SKM-1 treated with dmso at 0.1 percent for 144 hours (cell line): ENCODE data around the gene MAP7D3.

Experiments used
- DNase-seq: peaks from one replicate; lab custom pipeline; 2025; ENCODE audit not compliant: unreplicated experiment; lab: John Stamatoyannopoulos, UW

Gene MAP7D3

DNA sequence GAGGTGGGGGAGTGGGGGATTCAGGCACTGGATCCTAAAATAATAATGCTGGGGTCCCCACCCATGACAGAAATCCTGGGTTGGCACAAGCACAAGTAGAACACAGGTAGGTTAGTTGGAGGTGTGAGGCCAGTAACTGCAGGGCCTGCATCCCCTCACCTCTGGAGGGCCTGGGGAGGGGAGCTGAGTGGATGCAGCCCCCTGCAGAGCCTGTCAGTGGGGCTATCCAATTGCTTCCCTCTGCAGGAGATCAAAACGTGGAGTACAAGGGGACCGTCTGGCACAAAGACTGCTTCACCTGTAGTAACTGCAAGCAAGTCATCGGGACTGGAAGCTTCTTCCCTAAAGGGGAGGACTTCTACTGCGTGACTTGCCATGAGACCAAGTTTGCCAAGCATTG lies 43.7 kb downstream of the MAP7D3 start:
- no peak for DNase-seq

DNA sequence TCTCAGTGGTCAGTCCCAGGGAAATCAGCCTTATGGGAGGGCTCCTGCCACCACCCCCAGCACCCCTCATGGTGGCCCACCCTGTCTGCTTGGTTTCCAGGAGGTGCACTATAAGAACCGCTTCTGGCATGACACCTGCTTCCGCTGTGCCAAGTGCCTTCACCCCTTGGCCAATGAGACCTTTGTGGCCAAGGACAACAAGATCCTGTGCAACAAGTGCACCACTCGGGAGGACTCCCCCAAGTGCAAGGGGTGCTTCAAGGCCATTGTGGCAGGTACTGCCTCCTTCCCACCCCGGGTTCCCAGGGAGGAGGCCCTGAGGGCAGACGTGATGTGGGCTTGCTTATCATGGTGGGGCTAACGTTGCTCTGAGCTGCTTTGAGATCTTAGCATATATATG lies 44.3 kb downstream of the MAP7D3 start:
- DNase-seq = no peak

DNA sequence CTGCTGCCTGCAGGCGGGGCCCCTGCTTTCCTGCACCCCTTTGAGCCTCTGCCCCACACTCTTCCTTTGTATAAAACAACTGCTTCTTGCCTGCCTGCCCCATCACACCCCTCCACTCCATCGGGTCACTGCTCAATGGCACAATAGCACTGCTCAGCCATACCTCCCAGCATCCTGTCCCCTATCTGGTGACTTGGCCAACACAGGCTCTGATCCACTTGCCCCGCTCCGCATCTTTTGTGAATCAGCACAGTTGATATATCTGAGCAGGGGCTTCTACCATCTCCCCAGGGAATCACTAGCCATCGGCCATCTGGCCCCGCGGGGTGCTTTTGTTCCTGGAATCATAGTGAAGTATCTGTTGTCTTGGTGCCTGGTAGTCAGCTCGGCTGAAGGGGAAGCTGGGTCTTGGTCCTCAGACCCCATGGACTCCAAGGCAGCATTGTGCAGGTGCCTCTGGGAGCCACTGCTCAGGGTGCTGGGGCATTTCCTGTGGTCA lies 45.3 kb downstream of the MAP7D3 start:
- no peak for DNase-seq

DNA sequence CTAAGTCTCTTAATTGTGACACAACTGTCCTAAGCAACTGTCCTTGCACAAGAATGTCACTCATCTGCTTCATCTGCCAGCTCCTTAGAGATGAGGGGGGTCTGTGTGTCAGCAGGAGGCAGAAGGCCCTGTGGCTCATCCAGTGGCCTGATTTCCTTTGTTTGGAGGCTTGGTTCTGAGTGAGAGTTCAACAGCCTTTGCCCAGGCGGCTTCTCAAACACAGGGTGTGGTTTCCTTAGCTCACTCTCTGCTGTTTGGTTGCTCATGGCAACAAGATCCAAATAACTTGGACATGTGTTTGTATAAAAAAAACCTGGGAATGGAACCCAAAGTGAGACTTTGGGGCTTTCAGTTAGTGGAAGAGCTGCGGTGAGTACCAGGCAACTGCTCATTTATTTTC lies 46.6 kb downstream of the MAP7D3 start:
- no peak for DNase-seq

DNA sequence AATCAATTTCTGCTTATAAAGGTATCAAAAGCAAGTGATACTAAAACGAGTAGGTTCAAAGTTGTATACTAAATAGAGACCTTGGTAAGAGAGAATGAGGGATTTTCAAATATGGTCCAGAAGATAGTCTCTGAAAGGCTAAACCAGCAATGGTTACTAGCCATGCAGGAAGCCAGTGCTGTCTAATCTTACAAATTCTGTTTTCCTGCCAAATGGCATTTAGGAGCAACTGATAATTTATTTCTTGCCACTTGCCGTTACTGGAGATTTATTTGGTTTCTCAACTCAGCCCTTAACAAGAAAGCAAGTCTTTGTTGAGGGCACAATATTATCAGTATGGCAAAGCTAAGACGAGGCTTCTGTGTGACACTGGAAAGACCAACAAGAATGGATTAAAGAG lies 47.2 kb downstream of the MAP7D3 start:
- no peak for DNase-seq

DNA sequence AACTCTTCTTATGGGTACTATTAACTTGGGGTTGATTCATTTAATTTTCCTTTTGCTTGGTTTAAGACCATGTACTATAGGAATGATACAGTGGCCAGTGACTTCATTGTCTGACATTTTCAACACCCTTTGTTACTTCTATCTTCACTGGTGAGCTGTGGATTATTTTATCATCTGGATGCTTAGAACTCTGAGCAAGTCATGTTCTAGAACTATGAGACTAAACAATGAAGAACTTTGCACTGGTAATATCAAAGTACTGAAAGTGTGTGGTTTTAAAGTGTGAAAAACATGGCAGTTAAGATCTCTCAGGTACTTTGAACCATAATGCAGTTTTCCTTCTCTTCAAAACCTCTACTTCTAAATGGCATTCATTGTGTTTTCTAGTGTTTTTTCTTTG lies 47.8 kb downstream of the MAP7D3 start:
- no peak for DNase-seq

DNA sequence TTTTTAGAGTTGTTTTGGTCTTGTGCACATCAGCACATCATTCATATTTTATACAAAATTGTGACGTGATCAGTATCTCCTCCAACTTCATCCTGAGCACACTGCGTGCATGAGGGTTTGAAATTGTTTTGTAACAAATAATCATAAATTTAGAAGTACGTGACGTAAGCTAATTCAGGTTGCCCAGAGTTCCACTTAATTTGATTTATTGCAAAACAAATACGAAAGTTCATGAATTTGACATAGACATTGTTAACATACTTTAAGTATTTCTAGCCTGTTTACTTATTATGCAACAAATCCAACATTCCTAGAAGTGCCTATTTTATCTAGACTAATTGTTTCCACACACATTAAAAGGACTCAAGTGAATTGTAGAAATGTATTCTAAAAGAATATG lies 48.3 kb downstream of the MAP7D3 start:
- DNase-seq = no peak

DNA sequence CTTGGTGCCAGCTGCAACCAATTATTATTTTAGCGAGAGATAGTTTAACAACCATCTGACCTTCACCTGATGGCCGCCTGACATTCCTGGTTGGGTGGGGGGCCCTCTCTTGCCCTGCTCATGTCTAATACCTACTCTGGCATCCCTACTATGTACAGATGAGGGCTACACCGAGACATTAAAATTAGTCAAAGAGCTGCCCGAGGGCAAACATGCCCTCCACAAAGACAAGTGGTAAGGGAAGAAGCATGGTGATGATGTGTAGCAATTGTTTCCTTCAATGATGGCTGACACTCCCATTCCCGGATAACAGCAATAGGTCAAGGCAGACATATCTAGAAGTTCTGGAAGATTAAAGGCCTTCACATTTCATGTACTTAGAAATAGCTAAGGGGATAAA lies 49.6 kb downstream of the MAP7D3 start:
- DNase-seq = no peak

DNA sequence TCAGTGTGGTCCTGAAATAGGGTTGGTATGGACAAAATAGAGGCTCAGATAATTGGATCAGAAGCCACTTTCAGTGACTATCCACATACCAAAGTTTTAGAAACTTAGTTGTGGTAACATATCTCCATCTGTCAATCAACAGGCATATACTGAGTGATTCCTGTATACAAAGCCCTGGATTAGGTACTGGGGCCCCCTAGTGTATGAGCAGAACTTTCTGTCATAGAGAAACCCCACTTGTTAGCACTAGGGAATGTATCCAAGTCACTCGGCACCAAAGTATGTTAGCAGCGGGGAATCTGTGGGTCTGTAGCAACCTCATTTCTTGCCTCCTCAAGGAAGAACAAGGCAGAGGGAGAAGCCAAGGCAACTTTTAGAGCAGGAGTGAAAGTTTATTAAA lies 50.7 kb downstream of the MAP7D3 start:
- DNase-seq = no peak

DNA sequence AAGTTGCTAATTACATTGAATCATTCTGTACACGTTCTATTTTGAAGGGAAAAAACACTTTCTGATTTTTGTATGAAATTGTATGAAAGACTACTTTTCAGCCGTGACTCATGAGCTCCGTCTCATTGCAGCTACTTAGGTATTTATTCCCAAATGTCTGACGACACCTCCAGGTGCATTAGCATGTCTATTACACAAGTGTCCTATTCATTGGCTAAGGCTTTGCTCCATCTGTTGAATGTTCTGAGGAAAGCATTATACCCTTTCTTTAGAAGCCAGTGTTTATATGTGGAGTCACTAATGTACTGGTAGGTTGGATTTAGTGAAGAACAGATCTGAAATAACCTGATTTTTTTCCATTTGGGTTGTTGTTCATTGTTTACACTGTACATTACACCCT lies 51.8 kb downstream of the MAP7D3 start:
- no peak for DNase-seq

DNA sequence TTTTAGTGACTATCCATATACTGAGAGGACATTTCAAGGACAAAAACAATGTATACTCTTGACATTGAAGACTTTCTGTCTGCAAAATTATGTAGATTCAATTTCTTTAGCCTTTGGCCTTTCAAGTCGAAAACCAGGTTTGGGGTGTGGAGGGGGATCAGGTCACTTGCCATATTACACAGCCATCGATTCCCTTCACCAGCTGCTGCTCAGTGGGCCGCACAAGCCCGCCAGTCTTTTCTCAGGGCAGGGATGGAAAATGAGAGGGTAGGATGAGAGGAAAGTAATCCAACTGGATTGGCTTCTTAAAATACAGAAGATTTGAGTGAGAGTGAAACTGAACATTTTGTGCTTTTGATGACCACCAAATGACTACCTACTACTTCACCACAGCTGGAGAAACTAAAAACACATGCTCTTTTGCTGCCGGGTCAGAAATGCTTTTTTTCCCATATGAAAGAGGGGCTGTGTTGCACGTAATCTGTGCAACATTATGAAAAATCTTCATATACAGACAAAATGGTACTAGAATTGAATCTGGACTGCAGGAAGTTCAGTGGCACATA lies 52.4 kb downstream of the MAP7D3 start:
- DNase-seq = no peak

DNA sequence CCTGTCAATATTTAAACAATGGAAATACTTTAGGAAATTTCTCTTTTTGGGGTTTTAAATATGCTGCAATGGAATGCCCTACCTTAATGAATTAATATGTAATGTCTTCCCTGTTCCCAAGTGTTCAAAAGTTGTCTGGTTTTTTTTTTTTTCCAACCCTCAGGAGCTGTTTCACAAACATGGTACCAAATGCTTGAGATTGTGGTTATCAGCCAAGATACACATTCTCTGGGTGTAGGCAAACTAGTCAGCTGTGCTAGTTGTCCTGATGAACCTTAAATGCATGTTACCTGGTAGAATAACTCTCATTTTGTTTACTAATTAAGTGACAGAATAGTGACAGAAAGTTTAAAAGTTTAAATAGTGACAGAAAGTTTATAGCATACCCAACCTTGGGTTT lies 53.2 kb downstream of the MAP7D3 start:
- no peak for DNase-seq

DNA sequence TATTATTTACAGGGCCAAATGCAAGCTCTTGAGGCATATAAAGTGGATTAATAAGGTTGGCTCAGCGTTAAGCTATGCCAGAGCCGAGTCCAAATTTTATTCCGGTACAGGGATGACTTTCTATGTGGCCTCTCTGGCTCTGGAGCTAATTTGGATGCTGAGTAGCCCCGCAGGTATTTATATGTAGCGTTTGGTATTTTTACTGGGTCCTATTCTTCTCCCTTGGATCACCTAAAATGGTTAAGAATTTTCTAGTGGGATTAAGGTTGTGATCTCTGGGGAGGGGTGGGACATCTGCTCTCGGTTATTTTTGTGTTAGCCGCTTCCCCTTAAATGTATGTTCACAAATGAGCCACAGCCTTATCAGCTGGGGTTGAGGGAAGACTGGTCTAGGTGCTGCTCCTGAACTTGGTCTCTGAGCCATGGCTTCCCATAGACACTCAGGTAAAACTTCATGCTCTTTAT lies 54.5 kb downstream of the MAP7D3 start:
- DNase-seq = no peak

DNA sequence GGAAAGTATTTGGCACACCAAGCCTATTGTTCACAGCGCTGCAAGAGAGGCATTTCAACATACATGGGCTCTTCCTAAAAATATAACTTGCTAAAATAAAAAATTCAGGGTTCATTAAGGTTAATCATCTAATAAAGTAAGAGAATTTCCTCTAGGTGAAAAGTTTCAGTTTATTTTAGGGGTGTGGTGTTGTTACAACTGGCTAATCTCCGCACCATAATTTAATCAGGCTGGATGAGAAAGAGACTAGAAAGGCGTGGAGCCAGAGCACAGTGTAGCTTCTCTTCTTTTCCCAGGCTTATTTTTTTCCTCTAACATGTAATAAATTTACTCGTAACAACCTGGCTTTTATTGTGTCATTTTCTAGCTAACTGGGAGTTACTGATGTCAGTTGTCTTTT lies 56.0 kb downstream of the MAP7D3 start:
- no peak for DNase-seq

DNA sequence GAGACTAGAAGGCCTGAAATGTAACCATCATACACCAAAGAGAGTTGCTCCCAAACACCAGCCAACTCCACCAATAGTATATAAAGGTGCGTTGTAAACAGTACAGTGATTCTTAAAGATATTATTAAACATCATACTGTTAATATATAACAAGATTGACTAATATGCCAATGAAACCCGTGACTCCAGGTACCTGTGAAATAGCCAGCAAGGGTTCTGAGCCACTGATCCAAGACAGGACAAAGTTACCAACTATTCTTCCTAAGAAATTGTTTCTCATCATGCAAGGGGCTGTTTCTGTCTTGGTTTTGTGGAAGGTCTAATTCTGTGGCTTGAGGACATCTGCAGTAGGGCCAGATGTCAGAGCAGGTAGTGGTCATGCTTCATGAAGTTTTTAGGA lies 56.7 kb downstream of the MAP7D3 start:
- DNase-seq = no peak

DNA sequence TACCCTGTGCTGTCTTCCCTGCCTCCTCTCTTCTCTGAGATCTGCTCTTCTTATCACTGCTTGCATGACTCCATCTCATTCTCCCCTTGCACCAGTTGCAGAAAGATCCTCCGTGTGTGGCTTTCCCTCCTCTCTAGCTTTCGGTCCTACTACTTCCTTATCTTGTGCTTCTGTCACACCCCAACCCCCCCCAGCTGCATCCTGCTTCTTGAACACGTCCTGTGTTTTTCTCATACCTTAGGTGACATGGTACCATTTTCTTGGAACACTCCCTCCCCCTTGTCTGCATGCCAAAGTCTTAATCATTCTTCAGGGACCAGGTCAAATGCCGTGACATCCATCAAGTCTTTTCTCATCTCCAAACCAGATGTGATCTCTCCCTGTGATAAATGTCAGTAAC lies 57.4 kb downstream of the MAP7D3 start:
- no peak for DNase-seq

DNA sequence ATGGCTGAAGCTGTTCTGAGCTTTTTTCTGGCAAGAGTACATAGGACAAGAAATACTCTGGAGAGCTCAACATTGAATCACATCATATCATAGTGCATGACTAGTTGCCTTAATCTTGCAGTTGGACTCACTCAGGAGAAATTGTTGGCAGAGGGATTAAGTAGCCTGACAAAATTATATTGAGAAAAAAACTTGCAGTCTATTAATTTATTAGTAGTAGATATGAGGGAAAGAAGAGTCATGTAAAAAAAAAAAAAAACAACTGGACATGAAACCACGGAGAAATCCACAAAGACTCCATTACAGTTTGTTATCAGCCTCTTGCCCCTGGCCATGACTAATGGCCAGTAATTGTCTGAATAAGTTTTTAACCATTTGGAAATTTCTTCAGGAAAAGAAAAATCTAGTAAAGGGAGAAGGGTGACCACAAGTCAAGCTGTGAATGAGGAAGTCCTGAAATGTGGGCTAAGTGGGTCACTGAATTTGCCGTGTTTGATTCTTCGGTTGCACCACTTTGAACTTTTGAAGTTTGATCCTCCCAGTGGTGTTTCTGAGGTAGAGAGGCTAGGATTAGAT lies 58.3 kb downstream of the MAP7D3 start:
- DNase-seq = peak; percentile 21

DNA sequence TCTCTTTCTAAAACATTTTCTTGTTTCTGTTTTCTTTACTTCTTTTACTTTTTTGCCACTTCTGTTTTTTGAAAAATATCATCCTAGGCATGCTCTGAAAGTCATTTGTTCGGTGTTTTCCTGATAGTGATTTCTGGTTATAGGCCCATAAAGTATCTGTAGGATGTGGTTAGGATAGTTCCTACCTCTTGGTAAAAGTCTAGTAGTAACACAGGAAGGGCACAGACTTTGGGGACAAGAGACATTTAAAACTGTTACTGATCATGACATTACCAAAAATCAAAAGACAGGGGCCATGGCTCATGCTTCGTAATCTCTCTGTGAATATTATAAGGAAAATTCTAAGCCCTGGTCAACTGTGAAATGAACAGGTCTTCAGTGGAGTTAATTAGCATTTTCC lies 59.1 kb downstream of the MAP7D3 start:
- DNase-seq = no peak

DNA sequence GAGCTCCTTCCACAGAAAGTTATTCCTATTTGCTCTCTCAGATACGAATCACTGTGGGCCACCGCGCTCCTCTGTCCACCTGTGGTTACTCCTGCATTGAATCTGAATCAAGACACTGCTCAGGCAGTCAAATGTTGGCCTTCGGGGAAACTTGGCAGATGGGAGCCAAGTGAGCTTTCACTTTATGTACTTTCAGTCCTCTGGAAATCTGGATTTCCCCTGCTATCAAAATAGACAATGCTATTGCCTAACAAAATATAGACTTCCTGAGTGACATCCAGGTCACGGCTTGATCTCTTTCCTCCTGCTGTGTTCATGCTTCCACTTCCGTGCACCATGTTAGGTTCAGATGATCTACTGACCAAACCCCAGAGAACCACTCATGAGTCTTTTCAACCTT lies 60.0 kb downstream of the MAP7D3 start:
- DNase-seq = no peak

DNA sequence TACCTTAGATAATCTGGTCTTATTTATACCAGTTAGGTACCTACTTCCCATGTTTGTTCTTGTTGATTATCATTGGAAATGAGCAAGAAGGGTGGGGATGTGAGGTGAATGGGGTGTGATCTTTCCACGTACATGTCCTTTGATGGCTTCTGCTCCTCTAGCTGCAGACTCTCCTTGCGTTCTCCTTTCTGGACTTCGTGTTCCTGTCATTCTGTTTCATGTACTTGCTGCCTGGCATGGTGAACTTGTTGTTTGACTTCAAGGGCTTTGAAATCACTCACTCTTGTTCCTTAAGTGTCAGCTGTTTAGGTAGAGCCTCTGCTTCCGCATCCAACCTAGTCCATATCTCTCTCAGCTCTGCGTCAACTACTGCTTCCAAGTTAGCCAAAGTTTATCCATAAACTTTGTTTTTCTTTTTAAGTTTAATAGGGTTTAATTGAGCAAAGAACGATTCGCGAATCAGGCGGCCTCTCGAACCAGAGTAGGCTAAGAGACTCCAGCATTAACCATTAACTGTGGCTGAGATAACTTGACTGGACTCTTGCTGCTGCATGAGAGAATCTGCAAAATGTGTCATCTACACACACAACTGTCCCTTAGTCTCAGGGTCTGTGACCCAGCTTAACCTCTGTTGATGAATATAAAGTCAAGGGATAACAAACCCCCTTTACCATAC lies 61.0 kb downstream of the MAP7D3 start:
- no peak for DNase-seq

DNA sequence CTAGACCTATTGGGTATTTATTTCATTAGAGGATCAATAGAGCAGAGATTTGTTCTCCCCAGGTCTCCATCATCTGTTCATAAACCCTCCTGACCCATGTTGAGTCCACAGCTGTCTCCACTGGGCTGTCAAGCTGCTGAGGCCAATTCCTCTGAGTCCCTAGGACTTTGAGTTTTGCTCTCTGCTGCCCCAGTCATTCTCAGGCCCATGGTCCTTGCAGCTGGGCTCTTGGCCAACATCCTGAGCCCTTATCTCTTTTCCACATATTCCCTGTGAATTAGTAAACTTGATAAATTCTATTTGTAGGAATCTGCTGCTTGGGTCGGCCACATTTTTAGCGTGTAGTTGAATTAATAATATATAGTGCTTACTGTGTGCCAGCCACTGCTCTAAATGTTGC lies 62.0 kb downstream of the MAP7D3 start:
- no peak for DNase-seq

DNA sequence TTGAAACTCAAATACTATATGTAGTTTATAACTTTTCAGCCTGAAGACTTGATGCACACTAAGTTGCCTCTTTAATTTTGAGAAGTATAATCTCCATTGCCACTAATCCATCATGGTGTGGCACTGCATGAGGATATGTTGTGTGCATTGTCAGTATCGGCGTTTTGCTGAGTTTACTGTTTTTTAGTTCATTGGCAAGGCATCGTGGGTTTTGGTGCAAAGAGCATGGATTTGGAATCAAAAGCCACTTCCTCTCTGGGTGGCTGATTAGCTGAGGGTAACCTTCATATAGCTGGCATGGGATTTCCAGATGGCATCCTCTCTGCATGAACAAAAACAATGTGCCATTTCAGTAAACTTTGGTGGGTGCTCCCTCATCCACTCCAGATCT lies 65.2 kb downstream of the MAP7D3 start:
- DNase-seq = no peak
